ENCODE results near the gene SMARCA4. TPM values are rescaled to one million over a fixed set of nuclear protein-coding genes. Genes with fewer than 3 reads are reported as not detected.

Gene SMARCA4
- total and polyA plus RNA-seq, 2 donors from 2014 or later: 59.8 to 124 TPM

DNA sequence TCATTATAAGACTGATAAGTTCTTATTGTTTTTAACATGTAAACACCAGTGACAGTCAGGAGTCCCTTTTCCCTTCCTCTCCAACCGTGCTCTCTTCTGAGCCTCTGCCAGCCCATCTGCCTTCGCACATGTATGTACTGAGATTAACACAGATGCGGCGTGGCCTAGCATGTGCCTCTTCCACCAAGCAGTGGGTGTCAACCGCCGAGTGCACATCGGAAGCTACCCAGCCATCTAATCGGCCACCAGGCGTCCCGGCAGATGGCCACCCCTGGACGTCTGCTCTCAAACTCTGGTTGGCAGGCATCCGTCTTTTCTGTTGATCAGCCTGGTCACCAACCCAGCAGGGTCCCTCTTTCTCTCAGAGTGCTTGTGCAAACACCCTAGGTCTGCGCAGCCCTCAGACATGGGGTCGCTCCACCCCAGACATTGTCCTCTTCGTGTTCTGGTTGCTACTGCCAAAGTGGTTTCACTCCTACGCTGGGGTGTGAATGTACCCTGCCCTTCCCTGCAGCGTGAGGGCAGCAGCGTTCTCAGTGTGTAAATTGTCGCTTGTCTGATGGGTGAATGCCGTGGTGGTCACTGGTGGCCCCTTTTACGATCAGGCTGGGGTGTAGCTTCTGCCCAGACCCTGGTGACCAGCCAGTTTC, 70.7 kb downstream of the SMARCA4 start:
- Histone ChIP-seq H3K4me3 (ENCODE audit: low read length in 3 of 3) (no peak overlapping the region), H3K9ac (ENCODE audit: low read length in 3 of 3) (no peak overlapping the region), H3K27ac (ENCODE audit: low read depth in 2 of 2, low read length in 2 of 2) (no peak overlapping the region), H3K9me3 (ENCODE audit: control insufficient read depth in 2 of 3, insufficient read depth in 1 of 3, low read length in 3 of 3) (no peaks in the 10 kb centered on the region), H3K27me3 (ENCODE audit: control insufficient read depth, insufficient read depth, low read length) (no peaks in the 10 kb centered on the region), H3K4me1 (ENCODE audit: control insufficient read depth in 2 of 3, insufficient read depth in 2 of 3, low read depth in 1 of 3, low read length in 3 of 3) (no peaks in the 10 kb centered on the region), H3K36me3 (ENCODE audit: control insufficient read depth in 2 of 3, insufficient read depth in 3 of 3, low read length in 3 of 3) (peaks cover 4 to 68% (median 32%) of the 10 kb centered on the region in 3 donors)
- TF ChIP-seq CTCF (IDR thresholded peaks at IDR 0.05; ENCODE audit: borderline replicate concordance, extremely low read depth, insufficient read depth): no peak
- FAIRE-seq (no peak), DNase-seq (no peak)
- intact Hi-C loops (cut with DNase I): loop anchor here (10.0 kb wide), 3 partner anchors 93 to 453 kb away; partner anchors contain the start of gene ELAVL3

DNA sequence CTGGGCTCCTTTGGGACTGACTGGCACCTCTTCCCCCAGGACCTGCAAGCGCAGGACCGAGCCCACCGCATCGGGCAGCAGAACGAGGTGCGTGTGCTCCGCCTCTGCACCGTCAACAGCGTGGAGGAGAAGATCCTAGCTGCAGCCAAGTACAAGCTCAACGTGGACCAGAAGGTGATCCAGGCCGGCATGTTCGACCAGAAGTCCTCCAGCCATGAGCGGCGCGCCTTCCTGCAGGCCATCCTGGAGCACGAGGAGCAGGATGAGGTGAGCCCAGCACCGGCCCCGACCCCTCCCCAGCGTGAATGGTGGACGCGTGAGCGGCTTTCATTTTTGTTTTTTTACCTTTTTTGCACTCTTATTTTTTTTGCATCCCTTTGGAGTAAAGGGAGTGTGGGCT, 72.4 kb downstream of the SMARCA4 start:
- no peak for FAIRE-seq

GRCh38 chr19:11033763-11034162, 72.9 kb downstream of the SMARCA4 start:
- Histone ChIP-seq H3K4me3 (ENCODE audit: low read length in 3 of 3) (no peak overlapping the region), H3K36me3 (ENCODE audit: control insufficient read depth in 2 of 3, insufficient read depth in 3 of 3, low read length in 3 of 3) (peaks cover 2 to 63% (median 30%) of the 10 kb centered on the region in 3 donors), H3K9ac (ENCODE audit: low read length in 3 of 3) (no peak overlapping the region), H3K4me1 (ENCODE audit: control insufficient read depth in 2 of 3, insufficient read depth in 2 of 3, low read depth in 1 of 3, low read length in 3 of 3) (no peaks in the 10 kb centered on the region), H3K27ac (ENCODE audit: low read depth in 2 of 2, low read length in 2 of 2) (no peak overlapping the region), H3K9me3 (ENCODE audit: control insufficient read depth in 2 of 3, insufficient read depth in 1 of 3, low read length in 3 of 3) (no peaks in the 10 kb centered on the region), H3K27me3 (ENCODE audit: control insufficient read depth, insufficient read depth, low read length) (no peaks in the 10 kb centered on the region)
- no peak for FAIRE-seq
- TF ChIP-seq CTCF (IDR thresholded peaks at IDR 0.05; ENCODE audit: borderline replicate concordance, extremely low read depth, insufficient read depth): no peak
- no peak for DNase-seq
- intact Hi-C loops (cut with DNase I): loop anchor here (10.0 kb wide), 3 partner anchors 91 to 451 kb away; partner anchors contain the start of gene ELAVL3

More for the DNA sequence above, 72.4 kb downstream of the SMARCA4 start:
- no peak for DNase-seq
- intact Hi-C loops (cut with DNase I): loop anchor here (10.0 kb wide), 3 partner anchors 92 to 452 kb away; partner anchors contain the start of gene ELAVL3
- TF ChIP-seq CTCF (IDR thresholded peaks at IDR 0.05; ENCODE audit: borderline replicate concordance, extremely low read depth, insufficient read depth): no peak
- H3K4me1 ChIP-seq (ENCODE audit: control insufficient read depth in 2 of 3, insufficient read depth in 2 of 3, low read depth in 1 of 3, low read length in 3 of 3): no peaks in the 10 kb centered on the region
- no peak overlapping the region for H3K4me3 ChIP-seq (ENCODE audit: low read length in 3 of 3)
- H3K27ac ChIP-seq (ENCODE audit: low read depth in 2 of 2, low read length in 2 of 2): no peak overlapping the region
- H3K27me3 ChIP-seq (ENCODE audit: control insufficient read depth, insufficient read depth, low read length): no peaks in the 10 kb centered on the region
- no peaks in the 10 kb centered on the region for H3K9me3 ChIP-seq (ENCODE audit: control insufficient read depth in 2 of 3, insufficient read depth in 1 of 3, low read length in 3 of 3)
- no peak overlapping the region for H3K9ac ChIP-seq (ENCODE audit: low read length in 3 of 3)
- peaks cover 2 to 68% (median 29%) of the 10 kb centered on the region in 3 donors for H3K36me3 ChIP-seq (ENCODE audit: control insufficient read depth in 2 of 3, insufficient read depth in 3 of 3, low read length in 3 of 3)

All from kidney (tissue), 14 donors.